IPS-18a (cell line): ENCODE measurements around the gene C1GALT1.
A peak's percentile ranks its signal among the peaks of the same experiment; 100 is the strongest.

ENCODE experiments used
- H3K27ac ChIP-seq: one replicate; pipeline ENCODE4 v1.5.1; 2013; ENCODE audit warnings: low read length
- H3K27me3 ChIP-seq: one replicate; pipeline ENCODE4 v1.6.1; 2013; ENCODE audit warnings: mild to moderate bottlenecking, low read length; ENCODE audit not compliant: control insufficient read depth, insufficient read depth
- H3K36me3 ChIP-seq: one replicate; pipeline ENCODE4 v1.6.1; 2013; ENCODE audit warnings: low read depth, low read length; ENCODE audit not compliant: control insufficient read depth
- H3K4me1 ChIP-seq: one replicate; pipeline ENCODE4 v1.6.1; 2013; ENCODE audit warnings: low read depth, low read length; ENCODE audit not compliant: control insufficient read depth
- H3K4me3 ChIP-seq: one replicate; pipeline ENCODE4 v1.5.1; 2013; ENCODE audit warnings: low read length
- H3K9ac ChIP-seq: one replicate; pipeline ENCODE4 v1.6.1; 2013; ENCODE audit warnings: mild to moderate bottlenecking, low read length, moderate library complexity
- H3K9me3 ChIP-seq: one replicate; pipeline ENCODE4 v1.6.1; 2013; ENCODE audit warnings: low read depth, low read length; ENCODE audit not compliant: control insufficient read depth

C1GALT1 gene

DNA sequence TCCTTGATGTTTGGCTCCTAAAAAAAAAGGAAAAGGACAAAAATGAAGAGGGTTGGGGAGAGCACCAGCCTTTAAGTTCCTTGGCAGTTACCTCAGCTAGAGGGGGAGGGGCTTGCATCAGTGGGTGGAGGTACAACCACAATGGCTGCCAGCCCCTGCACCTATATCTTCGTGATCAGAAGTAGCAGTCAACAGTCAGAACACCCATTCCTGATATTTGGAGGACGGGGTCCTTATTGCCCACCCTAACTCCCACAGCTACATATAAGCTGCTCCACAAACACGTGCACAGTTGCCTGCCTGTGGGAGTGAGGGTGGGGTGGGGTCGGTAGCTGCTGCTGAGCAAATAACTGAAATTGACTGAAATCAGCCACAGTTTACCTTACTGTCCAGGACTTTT lies 26.2 kb downstream of the C1GALT1 start:
- Histone ChIP-seq H3K4me3 (no peak overlapping the region), H3K36me3 (no peaks in the 10 kb centered on the region), H3K9me3 (no peaks in the 10 kb centered on the region), H3K9ac (no peak overlapping the region), H3K27ac (peak overlapping the region; percentile 25), H3K4me1 (peaks cover 73% of the 10 kb centered on the region), H3K27me3 (no peaks in the 10 kb centered on the region)

DNA sequence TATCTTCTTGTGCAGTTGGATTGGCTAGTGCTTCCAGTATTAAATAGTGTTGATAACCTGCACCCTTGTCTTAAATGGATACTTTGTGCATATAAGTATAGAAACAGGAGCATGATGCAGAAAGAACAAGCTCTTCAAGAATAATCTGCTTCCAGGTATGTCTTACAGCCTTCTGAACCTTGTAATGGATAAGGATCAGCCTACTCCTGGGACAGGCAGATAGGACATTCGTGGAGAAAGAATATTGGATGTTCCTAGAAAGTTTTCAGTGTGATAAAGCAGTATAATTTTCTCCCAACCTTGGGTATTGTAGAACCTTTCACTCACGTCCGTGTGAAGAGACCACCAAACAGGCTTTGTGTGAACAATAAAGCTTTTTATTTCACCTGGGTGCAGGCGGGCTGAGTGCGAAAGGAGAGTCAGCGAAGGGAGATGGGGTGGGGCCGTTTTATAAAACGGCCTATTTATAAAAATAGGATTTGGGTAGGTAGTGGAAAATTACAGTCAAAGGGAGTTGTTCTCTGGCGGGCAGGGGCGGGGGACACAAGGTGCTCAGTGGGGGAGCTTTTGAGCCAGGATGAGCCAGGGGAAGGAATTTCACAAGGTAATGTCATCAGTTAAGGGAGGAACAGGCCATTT lies 27.2 kb downstream of the C1GALT1 start:
- peak overlapping the region; percentile 71 for H3K9ac ChIP-seq

DNA sequence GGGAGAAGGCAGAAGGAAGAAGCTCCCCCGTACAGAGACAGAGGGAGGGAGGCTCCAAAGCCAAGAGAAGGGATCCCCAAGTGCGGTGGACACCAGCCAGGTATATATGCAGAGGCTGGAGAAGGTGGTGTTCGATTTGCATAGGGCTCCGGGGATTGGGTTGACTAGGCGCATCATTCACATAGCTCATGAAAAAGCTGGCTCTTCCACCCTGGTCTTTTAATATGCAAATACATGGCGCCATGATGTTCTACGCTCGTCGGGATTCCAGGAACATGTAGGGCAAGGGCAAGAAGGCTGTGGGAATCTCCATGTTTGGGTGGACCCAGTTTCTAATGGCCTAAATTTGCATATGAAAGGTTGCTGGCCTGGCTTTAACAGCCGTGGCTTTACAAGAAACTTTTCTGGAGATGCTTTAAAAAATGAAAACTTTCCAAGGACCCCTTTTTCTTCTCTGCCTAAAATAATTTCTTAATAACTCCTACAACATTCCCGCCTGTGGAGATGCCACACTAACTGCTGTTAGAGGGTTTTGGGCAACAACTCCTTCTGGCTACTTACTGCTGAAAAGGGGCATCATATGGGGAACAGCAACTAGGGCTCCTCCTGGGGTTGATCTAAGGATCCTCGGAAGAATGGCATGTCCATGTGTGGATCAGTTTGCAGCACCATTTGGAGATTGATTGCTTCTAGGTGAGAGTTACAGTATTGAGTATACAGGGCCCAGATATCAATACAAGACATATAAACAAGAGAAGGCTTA lies 28.3 kb downstream of the C1GALT1 start:
- Histone ChIP-seq H3K4me3 (peak overlapping the region; percentile 47), H3K27ac (peak overlapping the region; percentile 96), H3K9me3 (no peaks in the 10 kb centered on the region), H3K36me3 (no peaks in the 10 kb centered on the region), H3K9ac (peak overlapping the region; percentile 71), H3K4me1 (peaks cover 70% of the 10 kb centered on the region), H3K27me3 (no peaks in the 10 kb centered on the region)

More for the DNA sequence above, 27.2 kb downstream of the C1GALT1 start:
- H3K4me1 ChIP-seq, result peaks cover 70% of the 10 kb centered on the region
- no peaks in the 10 kb centered on the region for H3K27me3 ChIP-seq
- peak overlapping the region; percentile 47 for H3K4me3 ChIP-seq
- no peaks in the 10 kb centered on the region for H3K9me3 ChIP-seq
- H3K36me3 ChIP-seq, result no peaks in the 10 kb centered on the region
- peak overlapping the region; percentile 96 for H3K27ac ChIP-seq

DNA sequence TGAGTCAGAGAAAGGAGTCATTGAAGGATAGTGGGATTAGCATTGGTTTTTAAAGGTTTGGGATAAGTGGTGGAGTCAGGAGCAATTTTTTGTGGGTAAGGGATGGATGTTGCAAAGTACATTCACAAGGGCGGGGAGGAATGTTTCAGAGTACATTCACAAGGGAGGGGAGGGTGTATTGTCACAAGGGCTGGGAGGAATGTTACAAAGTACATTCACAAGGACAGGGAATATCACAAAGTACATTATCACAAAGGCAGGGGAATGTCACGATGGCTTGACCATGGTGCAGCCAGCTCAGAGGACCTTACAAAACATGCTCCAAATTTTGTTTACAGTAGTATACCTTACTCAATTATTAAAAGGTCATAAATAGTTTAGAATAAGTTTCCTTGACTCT lies 30.3 kb downstream of the C1GALT1 start:
- no peak overlapping the region for H3K9ac ChIP-seq
- H3K4me1 ChIP-seq, result peaks cover 68% of the 10 kb centered on the region
- no peaks in the 10 kb centered on the region for H3K9me3 ChIP-seq
- H3K27ac ChIP-seq, result no peak overlapping the region
- H3K36me3 ChIP-seq, result peaks cover 10% of the 10 kb centered on the region
- H3K4me3 ChIP-seq, result no peak overlapping the region
- no peaks in the 10 kb centered on the region for H3K27me3 ChIP-seq

DNA sequence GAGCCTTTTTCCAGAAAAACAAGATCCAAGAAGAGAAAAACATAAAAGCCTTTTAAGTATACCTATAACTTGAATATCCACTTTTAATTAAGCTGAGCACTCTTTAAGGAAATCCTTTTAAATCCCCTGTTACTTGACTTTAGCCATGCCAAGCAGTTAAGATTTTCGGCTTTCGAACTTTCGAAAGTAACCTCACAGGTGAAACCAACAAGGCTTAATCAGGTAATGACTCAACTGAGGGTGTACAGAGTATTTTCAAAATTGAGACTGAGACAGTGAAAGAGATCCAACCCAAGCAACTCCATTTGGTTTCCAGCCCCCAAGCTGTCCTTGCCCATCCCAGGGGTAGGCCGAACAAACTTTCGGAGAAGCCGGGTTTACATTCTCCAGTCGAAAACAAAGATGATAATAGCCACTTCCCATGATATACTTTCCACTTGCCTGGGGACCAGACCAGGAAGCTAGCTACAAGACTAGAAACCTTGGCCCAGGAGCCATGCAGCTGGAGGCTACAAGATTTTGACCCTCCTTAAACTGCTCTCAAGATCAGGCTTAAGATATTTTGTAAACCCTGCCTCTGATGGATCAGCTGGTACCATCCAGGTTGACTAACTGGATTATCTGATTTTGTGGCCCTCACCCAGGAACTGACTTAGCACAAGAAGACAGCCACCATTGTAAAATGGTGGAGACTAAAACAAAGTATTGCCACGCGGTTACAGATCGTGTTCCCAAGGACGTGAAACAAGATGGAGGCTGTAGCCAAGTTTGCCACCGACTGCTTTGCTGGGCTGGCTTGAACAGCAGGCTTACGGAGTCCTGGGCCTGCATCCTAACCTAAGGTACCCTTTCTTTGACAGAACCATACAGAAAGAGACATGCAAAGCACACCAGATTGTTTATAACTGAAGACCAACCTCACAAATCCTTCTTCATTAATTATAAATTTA lies 32.3 kb downstream of the C1GALT1 start:
- H3K9me3 ChIP-seq, result no peaks in the 10 kb centered on the region
- H3K4me3 ChIP-seq, result no peak overlapping the region
- H3K4me1 ChIP-seq, result peaks cover 48% of the 10 kb centered on the region
- H3K36me3 ChIP-seq, result peaks cover 17% of the 10 kb centered on the region
- no peak overlapping the region for H3K9ac ChIP-seq
- no peaks in the 10 kb centered on the region for H3K27me3 ChIP-seq
- H3K27ac ChIP-seq, result no peak overlapping the region

DNA sequence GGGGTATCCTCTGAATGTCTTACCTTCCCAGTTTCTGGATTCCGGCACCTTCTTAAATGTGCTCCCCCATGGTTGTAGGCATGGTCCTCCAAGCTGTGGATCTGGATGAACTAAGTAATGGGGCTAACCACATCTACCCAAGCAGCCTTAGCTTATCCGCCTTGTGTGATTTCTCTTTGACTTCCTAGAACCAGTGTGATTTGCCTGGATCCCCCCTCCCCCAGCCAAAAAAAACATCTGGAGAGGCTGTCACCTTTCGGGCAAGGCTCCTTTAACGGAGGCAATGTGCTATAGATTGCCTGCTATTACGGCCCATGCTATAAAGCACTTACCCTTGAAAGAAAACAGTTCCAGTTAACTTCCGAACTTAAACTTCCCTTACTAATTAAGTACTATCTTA lies 33.9 kb downstream of the C1GALT1 start:
- H3K4me3 ChIP-seq, result no peak overlapping the region
- no peaks in the 10 kb centered on the region for H3K9me3 ChIP-seq
- no peak overlapping the region for H3K27ac ChIP-seq
- H3K36me3 ChIP-seq, result peaks cover 17% of the 10 kb centered on the region
- H3K4me1 ChIP-seq, result peaks cover 32% of the 10 kb centered on the region
- no peak overlapping the region for H3K9ac ChIP-seq
- H3K27me3 ChIP-seq, result no peaks in the 10 kb centered on the region

DNA sequence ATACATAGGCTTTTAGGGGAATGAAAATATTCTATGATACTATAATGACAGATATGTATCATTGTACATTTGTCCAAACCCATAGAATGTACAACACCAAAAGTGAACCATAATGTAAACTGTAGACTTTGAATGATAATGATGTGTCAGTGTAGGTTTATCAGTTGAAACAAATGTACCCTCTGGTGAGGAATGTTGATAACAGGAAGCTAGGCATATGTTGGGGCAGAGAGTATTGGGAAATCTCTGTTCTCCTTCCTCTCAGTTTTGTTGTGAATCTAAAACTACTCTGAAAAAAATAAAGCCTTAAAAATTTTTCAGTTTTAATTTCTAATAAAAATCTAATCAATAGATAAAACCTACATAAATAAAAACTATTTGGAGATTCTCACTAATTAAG lies 36.9 kb downstream of the C1GALT1 start:
- Histone ChIP-seq H3K4me1 (peaks cover 16% of the 10 kb centered on the region), H3K36me3 (peaks cover 17% of the 10 kb centered on the region), H3K27ac (no peak overlapping the region), H3K9ac (no peak overlapping the region), H3K9me3 (no peaks in the 10 kb centered on the region), H3K27me3 (no peaks in the 10 kb centered on the region), H3K4me3 (no peak overlapping the region)

DNA sequence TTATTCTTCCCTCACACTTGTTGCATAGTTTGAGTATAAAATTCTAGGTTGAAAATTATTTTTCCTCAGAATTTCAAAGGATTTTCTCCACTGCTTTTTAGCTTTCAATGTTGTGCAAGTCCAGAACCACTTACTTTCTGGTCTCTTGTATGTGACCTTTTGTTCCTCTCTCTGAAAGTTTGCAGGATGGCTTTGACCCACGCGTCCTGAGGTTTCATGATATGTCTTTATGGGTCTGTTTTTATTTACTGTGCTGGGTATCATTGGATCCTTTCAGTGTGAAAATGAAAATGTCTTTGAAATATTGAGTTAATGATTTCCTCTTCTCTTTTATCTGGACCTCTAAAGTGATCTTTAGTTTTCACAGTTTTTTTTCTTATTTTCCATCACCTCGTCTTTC lies 38.5 kb downstream of the C1GALT1 start:
- peaks cover 16% of the 10 kb centered on the region for H3K4me1 ChIP-seq
- H3K9me3 ChIP-seq, result no peaks in the 10 kb centered on the region
- H3K9ac ChIP-seq, result no peak overlapping the region
- no peak overlapping the region for H3K27ac ChIP-seq
- H3K36me3 ChIP-seq, result peaks cover 17% of the 10 kb centered on the region
- H3K4me3 ChIP-seq, result no peak overlapping the region
- no peaks in the 10 kb centered on the region for H3K27me3 ChIP-seq

DNA sequence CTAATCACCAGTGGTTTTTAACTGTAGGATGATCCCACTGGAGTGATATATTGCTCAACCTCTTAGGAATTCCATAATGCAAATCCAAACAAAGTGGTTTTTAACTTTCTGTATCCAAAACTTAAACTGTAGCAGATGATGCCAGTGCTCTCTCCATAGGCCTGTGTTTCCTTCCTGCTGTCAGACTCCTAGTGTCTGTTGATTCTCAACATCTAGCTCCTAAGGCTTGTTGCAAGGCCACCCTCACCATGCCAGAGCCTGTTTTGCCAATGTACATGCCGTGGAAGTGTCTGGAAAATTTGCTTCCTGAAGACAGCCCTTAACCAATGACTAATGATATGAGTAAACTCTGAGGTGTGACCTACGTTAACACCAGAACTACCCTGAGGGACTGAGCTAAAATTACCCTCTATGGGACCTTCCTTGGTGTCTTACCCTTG lies 39.3 kb downstream of the C1GALT1 start:
- Histone ChIP-seq H3K36me3 (peaks cover 16% of the 10 kb centered on the region), H3K4me1 (peaks cover 8% of the 10 kb centered on the region), H3K27ac (peak overlapping the region; percentile 24), H3K4me3 (no peak overlapping the region), H3K9ac (no peak overlapping the region), H3K9me3 (no peaks in the 10 kb centered on the region), H3K27me3 (no peaks in the 10 kb centered on the region)

DNA sequence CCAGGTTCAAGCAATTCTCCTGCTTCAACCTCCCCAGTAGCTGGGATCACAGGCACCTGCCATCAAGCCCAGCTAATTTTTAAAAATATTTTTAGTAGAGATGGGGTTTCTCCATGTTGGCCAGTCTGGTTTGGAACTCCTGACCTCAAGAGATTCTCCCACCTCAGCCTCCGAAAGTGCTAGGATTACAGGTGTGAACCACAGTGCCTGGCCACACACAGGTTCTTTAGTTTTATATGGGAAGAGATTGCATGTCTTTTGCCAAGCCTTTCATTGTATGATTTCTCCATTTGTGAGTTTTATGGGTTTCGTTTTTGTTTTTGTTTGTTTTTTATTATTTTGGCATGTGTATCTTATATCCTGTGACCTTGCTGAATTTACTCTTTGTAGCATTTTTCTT lies 40.9 kb downstream of the C1GALT1 start:
- no peaks in the 10 kb centered on the region for H3K9me3 ChIP-seq
- H3K9ac ChIP-seq, result no peak overlapping the region
- H3K4me3 ChIP-seq, result no peak overlapping the region
- H3K27me3 ChIP-seq, result no peaks in the 10 kb centered on the region
- peaks cover 3% of the 10 kb centered on the region for H3K36me3 ChIP-seq
- H3K27ac ChIP-seq, result no peak overlapping the region
- H3K4me1 ChIP-seq, result peaks cover 3% of the 10 kb centered on the region

DNA sequence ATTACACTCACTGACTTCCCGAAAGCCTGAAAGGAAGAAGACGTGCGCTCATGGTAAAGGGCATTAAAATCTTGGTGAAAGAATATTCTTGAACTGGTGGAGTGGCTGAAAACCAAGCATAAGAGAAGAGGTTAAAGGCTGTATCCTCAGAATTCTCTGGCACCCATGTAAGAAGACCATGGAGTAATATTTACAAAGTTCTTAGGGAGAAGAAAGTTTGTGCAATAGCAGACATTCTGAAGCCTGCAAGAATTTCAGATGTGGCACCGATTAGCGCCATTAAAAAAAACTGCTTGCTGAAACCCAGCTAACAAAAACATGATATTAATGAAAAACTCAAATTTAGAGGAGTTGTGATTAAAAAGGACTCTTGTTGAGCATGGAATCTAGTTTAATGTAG lies 44.1 kb downstream of the C1GALT1 start:
- Histone ChIP-seq H3K36me3 (no peaks in the 10 kb centered on the region), H3K4me3 (no peak overlapping the region), H3K9me3 (no peaks in the 10 kb centered on the region), H3K27ac (no peak overlapping the region), H3K9ac (no peak overlapping the region), H3K27me3 (no peaks in the 10 kb centered on the region), H3K4me1 (peaks cover 9% of the 10 kb centered on the region)
